ENCODE data around the gene SSX4B. TPM values are rescaled to one million over a fixed set of nuclear protein-coding genes. Genes with fewer than 3 reads are reported as not detected.

SSX4B gene, protein sequence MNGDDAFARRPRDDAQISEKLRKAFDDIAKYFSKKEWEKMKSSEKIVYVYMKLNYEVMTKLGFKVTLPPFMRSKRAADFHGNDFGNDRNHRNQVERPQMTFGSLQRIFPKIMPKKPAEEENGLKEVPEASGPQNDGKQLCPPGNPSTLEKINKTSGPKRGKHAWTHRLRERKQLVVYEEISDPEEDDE
- not detected in 5 replicates for total RNA-seq (2022; extraction: Qiagen RNA extraction)

DNA sequence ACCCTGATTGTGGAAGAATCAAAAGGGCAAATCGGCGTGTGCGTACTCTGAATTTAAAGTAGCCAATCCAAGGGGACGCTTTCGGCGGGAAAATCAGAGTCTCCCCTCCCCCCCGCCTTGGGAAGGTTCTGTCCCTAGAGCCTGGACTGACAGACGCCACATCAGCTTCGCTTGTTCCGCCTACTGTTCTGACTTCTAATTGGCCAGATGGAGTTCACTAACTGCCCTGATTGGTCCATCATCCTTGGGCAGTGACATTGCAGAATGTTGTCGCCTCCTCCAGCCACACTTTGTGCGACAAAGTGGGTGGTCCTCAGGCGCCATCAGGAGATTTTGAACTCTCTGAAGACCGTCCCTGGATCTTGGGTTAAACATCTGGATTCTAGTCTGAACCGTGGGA, at the start of gene SSX4B:
SSX4B (minus strand) TSS at position 101 of the 400 bp plus-strand sequence. CDS start 588 bp downstream, outside the sequence.

DNA sequence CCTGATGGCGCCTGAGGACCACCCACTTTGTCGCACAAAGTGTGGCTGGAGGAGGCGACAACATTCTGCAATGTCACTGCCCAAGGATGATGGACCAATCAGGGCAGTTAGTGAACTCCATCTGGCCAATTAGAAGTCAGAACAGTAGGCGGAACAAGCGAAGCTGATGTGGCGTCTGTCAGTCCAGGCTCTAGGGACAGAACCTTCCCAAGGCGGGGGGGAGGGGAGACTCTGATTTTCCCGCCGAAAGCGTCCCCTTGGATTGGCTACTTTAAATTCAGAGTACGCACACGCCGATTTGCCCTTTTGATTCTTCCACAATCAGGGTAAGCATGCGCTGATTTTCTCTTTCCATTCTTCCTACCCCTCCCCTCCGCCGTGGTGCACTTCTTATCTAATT, 28.5 kb downstream of the SSX4B start, which contains the start of gene SSX4:
SSX4 (plus strand) TSS at position 301 of the 400 bp plus-strand sequence. CDS start 515 bp downstream, outside the sequence.

DNA sequence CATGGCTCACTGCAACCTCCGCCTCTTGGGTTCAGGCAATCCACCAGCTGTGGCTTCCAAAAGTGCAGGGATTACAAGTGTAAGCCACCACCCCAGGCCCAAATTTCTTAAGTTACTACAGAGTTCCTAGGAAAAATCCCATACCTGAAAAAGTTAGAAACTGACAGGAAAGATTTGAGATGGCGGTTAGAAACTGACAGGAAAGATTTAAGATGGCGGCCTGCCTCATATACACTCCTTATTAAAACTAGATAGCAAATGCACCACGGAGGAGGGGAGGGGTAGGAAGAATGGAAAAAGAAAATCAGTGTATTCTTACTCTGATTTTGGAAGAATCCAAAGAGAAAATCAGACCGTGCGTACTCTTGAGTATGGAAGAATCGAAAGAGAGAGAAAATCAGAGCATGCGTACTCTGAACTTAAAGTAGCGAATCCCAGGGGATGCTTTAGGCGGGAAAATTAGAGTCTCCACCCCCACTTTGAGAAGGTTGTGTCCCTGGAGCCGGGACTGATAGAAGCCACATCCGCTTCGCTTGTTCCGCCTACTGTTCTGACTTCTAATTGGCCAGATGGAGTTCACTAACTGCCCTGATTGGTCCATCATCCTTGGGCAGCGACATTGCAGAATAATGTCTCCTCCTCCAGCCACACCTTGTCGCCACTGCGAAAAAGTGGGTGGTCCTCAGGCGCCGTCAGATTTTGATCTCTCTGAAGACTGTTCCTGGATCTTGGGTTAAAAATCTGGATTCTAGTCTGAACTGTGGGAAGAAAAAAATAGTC, 55.3 kb downstream of the SSX4B start, which contains the start of gene SSX3:
SSX3 (minus strand) TSS at position 389 of the 780 bp plus-strand sequence. CDS start 1,454 bp downstream, outside the sequence.

Other genes with a start within 250 kb of the SSX4B start
- gene SSX5, start 215.2 kb downstream of the SSX4B start, total RNA-seq (2022; extraction: Qiagen RNA extraction) = not detected in 5 replicates
- not detected in 5 replicates for gene SSX1, start 156.6 kb downstream of the SSX4B start, total RNA-seq (2022; extraction: Qiagen RNA extraction)
- gene SSX3, start 55.3 kb downstream of the SSX4B start, total RNA-seq (2022; extraction: Qiagen RNA extraction) = not detected in 5 replicates
- gene SSX4, start 28.4 kb downstream of the SSX4B start, total RNA-seq (2022; extraction: Qiagen RNA extraction) = not detected in 5 replicates
- gene SLC38A5, start 58.3 kb upstream of the SSX4B start, total RNA-seq (2022; extraction: Qiagen RNA extraction) = 0.13 to 0.56 TPM (median 0.31 TPM) in 5 replicates
- 66.3 to 72.2 TPM (median 71.3 TPM) in 5 replicates for gene FTSJ1, start 64.2 kb upstream of the SSX4B start, total RNA-seq (2022; extraction: Qiagen RNA extraction)
- 15.0 to 17.7 TPM (median 16.6 TPM) in 5 replicates for gene PORCN, start 97.0 kb upstream of the SSX4B start, total RNA-seq (2022; extraction: Qiagen RNA extraction)
- 124 to 155 TPM (median 146 TPM) in 5 replicates for gene EBP, start 109.8 kb upstream of the SSX4B start, total RNA-seq (2022; extraction: Qiagen RNA extraction)
- 11.1 to 14.9 TPM (median 12.5 TPM) in 5 replicates for gene TBC1D25, start 127.8 kb upstream of the SSX4B start, total RNA-seq (2022; extraction: Qiagen RNA extraction)
- gene RBM3, start 162.5 kb upstream of the SSX4B start, total RNA-seq (2022; extraction: Qiagen RNA extraction) = 341 to 540 TPM (median 379 TPM) in 5 replicates
- gene WDR13, start 185.5 kb upstream of the SSX4B start, total RNA-seq (2022; extraction: Qiagen RNA extraction) = 61.4 to 93.6 TPM (median 82.8 TPM) in 5 replicates

Data from A549 treated with Mapracorat at 1 μM for 4 hours (cell line).